B cell (primary cell): ENCODE data around the gene PEX5.

Source experiments
- EZH2 ChIP-seq: IDR thresholded peaks from 2 replicates; pipeline ENCODE4 v1.6.1; 2012; ENCODE audit warnings: borderline replicate concordance, low read depth, mild to moderate bottlenecking, moderate library complexity, low read length; ENCODE audit not compliant: insufficient read depth, poor library complexity, severe bottlenecking
- TF ChIP-seq, protein P1 (sequence below): fragments of 200-600 bp; IDR thresholded peaks from one replicate; pipeline ENCODE4 v1.8.0; 2022; ENCODE audit warnings: antibody characterized with exemption, mild to moderate bottlenecking

- TF ChIP-seq, protein P1, sequence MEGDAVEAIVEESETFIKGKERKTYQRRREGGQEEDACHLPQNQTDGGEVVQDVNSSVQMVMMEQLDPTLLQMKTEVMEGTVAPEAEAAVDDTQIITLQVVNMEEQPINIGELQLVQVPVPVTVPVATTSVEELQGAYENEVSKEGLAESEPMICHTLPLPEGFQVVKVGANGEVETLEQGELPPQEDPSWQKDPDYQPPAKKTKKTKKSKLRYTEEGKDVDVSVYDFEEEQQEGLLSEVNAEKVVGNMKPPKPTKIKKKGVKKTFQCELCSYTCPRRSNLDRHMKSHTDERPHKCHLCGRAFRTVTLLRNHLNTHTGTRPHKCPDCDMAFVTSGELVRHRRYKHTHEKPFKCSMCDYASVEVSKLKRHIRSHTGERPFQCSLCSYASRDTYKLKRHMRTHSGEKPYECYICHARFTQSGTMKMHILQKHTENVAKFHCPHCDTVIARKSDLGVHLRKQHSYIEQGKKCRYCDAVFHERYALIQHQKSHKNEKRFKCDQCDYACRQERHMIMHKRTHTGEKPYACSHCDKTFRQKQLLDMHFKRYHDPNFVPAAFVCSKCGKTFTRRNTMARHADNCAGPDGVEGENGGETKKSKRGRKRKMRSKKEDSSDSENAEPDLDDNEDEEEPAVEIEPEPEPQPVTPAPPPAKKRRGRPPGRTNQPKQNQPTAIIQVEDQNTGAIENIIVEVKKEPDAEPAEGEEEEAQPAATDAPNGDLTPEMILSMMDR: no peak
- no peak for TF ChIP-seq EZH2
These were observed 26.8 kb upstream of the PEX5 start for GRCh38 chr12:7162691-7163114.
